Activated naive CD4-positive, alpha-beta T cell treated with anti-CD3 and anti-CD28 coated beads, Interleukin-2, amount 50 U/mL, for 16 hours (primary cell): ENCODE measurements around the gene FAM107A.

Experiments used
- DNase-seq: peaks from one replicate; pipeline ENCODE4 v3.0.0-alpha.2; 2020

Gene FAM107A

GRCh38 chr3:58591517-58592510 lies 14.6 kb upstream of the FAM107A start:
- no peak for DNase-seq

GRCh38 chr3:58588030-58588614 lies 10.9 kb upstream of the FAM107A start:
- DNase-seq: no peak

GRCh38 chr3:58586776-58587192 lies 9.6 kb upstream of the FAM107A start:
- no peak for DNase-seq

GRCh38 chr3:58585994-58586393 lies 8.8 kb upstream of the FAM107A start:
- DNase-seq: no peak

- peak; percentile 62 for DNase-seq
These were observed 8.0 kb upstream of the FAM107A start for GRCh38 chr3:58585005-58585786.

- no peak for DNase-seq
These were observed 7.5 kb upstream of the FAM107A start for GRCh38 chr3:58584690-58585004.

- DNase-seq: no peak
These were observed 4.3 kb upstream of the FAM107A start for GRCh38 chr3:58581328-58582091.

GRCh38 chr3:58580826-58581327 lies 3.7 kb upstream of the FAM107A start:
- no peak for DNase-seq

- no peak for DNase-seq
These were observed 1.7 kb upstream of the FAM107A start for GRCh38 chr3:58578873-58579272.

- DNase-seq: no peak
These were observed 475 bp downstream of the FAM107A start for GRCh38 chr3:58576716-58577115.

DNA sequence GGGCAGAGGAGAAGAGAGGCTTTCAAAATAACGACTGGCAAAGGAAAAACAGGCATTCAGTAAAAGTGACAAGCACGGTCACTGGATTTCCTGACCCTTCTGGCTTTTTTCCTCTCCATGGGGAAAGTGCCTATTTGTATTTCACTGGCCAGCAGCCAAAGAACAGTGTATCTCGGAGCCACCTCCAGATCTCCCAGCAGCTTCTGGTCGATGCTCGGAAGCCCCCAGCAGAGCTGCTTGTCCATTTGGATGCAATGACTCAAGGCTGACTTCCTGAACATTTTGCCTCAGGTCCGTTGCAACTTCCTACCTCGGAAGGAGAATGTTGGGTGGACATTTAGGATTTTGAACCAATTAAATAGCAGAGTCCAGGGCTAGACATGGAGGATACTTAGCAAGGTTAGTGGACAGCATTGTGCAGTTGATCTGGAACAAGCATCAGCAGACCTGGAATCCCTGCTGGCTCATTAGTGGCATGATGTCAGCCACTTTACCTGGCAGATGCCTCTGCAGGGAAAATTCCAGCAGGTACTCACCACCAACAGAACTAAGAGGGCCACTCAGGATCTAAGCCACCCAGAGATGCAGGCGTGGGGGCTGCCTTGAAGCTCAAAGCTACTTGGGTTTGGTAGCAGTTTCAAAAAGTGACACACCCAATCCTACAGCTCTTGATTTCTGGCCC lies 1.1 kb downstream of the FAM107A start:
- DNase-seq: no peak

GRCh38 chr3:58574682-58575081 lies 2.5 kb downstream of the FAM107A start:
- no peak for DNase-seq

- no peak for DNase-seq
These were observed 3.1 kb downstream of the FAM107A start for GRCh38 chr3:58574106-58574505.

DNA sequence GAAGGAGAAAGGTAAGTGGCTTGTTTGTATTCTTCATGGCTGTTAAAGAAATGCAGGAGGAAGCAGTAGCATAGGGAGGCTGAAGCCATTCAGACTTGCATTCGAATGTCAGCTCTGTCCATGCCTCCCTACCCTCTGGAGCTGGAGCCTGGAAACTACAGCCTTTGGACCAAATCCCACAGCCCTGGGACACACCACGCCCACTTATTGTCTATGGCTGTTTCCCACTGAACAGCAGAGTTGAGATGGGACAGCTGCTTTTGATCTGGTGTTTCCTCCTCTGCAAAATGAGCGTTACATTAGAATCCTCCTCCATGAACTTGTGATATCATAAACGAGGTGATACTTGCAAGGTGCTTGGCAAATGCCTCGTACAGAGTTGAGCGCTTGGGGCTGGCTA lies 3.6 kb downstream of the FAM107A start:
- no peak for DNase-seq

DNA sequence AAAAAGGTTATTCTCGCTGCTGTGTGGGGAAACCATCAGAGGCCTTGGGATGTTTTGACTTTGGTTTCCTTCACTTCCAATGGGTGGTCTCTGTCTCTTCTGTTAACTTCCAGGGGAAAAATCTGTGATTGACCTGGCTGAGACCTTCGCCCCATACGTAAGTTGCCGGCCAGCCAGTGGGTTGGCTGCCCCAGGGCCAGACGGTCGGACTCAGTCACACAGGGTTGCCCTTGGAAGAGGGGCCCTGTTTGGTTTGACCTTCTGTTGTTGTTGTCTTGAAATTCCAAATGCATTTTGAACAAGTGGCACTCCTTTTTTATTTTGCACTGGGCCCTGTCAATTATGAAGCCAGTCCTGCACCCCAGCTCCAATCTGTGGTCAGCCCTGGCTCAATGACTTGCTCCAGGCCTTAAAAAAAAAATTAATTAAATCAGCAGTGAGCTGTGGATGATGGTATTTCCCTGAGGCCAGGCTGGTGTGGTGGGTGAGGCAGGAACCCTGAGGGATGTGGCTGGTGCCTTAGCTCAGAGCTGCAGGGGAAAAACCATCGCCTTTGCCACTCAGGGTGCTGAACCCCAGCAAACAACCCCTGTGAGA lies 4.5 kb downstream of the FAM107A start:
- DNase-seq: no peak

DNA sequence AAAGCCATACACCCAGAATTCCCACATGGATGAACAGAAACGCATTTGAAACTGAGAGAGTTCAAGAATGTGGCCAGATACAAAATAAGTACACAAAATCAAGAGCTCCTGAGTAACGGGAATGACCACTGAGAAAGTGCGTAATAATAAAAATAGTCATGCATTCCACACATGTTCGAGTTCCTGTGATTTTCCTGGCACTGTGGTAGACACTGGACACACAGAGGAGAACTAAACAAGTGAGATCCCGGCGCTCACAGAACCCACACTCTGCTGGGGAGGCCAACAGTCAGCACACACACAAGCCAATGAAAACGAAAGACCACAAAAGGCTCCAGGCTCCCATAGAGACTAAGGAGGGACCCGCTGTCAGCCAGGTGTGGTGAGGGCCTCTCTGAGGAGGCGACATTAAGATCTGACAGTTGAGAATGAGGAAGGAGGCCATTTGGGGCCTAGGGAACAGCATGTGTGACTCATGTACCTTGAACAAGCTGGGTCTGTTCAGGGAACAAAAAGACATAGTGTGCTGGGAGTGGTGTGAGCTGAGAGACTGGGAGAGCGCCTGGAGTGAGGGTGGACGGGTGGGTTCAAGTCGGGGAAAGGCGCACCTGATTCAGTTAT lies 5.1 kb downstream of the FAM107A start:
- no peak for DNase-seq

GRCh38 chr3:58570851-58571250 lies 6.3 kb downstream of the FAM107A start:
- DNase-seq: no peak

DNA sequence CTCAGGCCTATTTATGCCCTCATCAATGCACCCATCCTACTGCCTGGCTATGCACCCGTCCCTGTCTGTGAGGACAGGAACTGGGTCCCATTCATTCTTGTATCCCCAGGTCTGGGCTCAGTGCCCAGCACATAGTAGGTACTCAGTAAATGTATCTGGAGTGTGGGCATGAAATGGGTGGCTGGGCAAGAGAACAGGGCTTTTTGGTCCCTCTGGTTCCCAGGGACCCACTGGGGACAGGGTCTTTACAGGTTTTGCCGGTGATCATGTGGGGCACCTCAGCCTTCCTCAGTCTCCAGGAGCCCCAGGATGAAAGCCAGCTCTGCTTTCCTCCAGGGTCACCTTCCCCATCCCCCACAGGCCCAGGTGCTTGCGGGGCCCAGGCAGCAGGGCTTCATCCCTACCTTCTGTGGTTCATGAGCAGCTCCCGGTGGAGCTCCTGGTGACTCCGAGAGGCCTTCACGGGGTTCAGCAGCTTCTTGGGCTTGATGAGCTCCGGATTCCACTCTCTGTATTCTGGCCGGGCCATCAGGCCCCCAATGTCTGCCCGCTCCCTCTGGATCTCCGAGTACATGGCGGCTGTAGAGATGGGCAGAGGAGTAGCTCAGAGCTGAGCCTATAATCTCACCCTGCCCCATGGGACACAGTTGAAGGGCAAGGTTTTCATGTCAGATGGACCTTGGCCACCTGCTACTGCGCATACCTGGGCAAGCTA lies 7.7 kb downstream of the FAM107A start:
- DNase-seq: no peak

GRCh38 chr3:58568572-58569286 lies 8.5 kb downstream of the FAM107A start:
- DNase-seq: peak; percentile 69

- DNase-seq: no peak
These were observed 10.0 kb downstream of the FAM107A start for GRCh38 chr3:58567251-58567515.
